ENCODE measurements around the gene TRABD2B.

Gene TRABD2B

DNA sequence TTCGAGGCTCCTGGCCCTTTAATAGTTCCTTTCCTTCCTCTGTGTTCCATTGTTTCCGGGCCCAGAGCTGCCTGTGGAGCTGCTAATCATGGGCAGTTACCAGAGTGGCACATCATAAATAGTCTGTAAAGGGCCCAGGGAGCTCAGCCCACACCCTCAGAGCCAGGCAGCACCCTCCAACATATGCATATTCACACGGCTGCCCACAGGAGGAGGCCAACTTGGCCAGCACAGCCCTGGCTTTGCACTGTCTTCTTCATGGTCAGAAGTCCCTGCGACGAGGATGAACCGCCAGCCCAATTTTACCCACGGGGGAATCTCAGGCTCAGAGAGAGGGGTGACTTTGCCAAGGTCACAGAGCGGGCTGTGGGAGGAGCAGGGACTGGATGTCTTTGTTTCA is 172.5 kb downstream of the TRABD2B start:
- no peak for DNase-seq (ENCODE audit: low read depth)

DNA sequence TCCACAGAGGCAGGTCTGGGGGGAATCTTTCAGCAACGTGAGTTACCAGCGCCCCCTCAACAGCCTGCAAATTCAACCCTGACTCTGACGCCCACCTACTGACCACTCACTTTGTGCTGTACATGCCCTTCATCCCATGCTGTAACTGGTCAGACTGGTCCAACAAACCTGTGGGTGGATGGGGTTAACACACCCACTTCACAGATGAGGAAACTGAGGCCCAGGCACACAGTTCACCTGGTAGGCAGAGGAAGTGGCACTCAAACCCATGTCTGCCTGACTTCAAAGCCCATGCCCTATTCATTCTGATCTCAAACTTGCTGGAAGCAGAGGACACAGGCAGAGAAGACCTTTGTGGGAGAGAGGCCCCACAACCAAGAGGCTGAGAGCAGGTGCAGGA is 172.9 kb downstream of the TRABD2B start:
- DNase-seq (ENCODE audit: low read depth), result no peak

DNA sequence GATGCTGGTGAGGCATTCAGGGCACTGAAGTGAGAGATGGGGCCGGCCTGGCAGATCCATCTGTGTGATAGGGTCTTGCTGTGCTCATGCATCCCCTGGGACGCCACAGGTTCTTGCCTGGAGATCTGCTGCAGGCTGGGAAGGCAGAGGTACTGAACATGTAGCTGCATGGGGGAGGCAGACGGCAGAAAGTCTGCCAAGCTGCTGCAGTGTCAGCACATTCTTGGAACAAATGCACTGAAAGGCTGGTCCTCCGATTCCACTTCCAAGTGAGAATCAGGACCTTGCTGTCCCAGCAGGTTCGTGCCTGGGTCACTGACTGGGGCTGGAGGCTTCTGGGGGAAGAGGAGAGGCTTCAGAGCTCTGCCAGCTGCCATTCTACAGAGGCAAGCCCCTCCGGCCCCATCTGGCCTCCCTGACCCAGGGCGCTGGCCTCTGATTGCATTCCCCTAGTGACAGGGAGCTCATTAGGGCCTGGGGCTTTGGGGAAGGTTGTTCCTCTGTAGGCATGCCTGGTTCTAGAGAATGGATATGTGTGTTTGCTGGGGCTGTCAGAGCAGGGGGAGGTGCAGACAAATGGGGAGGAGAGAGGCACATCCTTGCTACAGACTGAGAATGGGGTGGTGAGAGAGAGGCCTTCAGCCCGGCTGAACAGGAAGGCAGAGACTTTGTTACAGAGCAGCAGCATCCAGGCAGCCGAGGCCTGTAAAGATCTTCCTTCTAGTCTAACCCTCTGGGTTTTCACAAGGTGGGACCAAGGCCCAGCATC is 174.0 kb downstream of the TRABD2B start:
- DNase-seq (ENCODE audit: low read depth), result no peak

DNA sequence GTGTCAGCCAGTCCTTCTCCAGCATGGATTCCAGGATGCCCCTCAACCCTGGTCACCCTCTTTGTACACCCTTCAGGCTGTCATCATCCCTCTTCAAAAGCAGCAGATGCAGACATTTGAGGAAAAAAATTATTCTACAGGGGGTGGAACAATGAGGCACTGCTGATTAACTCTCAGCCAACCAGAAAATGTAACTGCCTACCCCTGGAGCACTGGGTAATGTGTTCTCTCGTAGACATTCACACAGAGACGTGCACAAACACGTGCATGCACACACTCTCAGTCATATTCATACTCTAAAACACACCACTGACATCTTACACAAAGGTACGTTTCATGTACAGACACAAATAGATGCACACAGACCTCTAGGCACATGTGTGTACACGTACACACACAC is 175.4 kb downstream of the TRABD2B start:
- no peak for DNase-seq (ENCODE audit: low read depth)

DNA sequence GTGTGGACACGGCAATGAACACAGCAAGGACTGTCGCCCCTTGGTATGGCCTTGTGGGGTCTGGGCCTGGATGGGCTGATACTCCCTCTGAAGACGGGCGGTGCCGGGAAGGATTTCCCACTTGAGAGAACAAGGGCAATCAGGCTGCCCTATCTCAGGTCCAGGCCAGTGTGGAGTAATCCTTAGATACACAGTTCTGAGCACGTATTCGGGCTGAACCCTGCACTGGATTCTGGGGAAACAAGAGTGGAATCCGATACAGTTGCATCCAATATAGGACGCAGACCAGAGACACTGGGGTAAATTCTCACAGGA is 177.7 kb downstream of the TRABD2B start:
- no peak for DNase-seq (ENCODE audit: low read depth)

DNA sequence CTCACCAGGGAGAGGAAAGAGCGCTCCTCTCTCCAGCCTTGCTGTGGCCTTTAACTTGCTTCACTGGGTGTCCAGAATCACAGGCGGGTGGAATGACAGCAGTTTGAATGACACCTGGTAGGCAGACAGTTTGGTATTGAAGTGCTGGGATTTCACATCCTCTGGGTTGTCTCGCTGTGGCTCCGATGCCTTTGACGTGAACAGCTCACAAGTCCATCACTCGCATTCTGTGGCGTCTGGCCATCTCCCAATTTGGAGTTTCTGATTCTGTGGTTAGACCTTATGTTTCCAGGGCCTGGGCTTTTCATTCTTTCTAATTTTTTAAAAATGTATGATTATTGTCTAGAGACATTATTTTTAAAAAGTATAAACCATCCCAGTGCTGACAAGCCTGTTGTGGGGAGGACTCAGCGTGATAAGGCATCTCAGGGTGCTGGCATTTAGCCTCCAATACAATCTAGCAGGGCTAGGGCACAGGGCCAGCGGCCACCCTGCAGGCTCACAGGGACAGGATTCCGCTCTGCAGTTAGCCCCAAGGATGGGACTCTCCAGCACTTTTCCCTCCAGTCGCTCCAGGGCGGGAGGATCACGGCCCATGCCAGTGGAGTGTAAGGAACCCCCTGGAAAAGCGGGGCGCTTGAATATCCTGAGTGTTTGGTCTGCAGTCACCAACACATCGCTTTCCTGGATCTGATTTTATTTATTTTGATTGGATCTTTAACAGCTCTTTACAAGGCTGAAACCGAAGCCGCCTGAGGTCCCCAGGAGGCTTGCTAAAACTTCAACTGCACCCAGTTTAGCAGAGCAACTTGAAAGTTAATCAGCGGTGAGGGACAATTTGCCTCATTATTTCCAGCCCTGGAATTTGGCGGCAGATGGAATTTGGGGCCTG is 178.3 kb downstream of the TRABD2B start:
- DNase-seq (ENCODE audit: low read depth), result no peak

DNA sequence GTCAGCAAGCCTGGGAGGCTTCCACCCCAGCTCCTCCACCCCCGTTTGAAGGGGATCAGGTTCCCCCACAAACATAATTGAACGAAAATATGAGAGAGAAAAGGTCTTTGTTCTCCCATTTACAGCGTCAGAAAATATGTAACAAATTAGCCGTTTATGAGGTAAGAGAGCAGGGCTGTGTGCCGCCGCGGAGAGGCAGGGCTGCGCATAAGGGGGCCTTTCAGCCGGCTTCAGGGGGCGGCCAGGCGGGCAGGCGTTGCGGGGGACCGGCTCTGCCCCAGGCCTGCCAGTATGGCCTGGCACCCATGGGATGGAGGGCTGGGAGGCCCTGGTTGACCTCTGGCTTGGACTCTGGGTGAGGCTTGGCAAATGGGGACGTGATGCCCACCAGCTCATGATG is 179.3 kb downstream of the TRABD2B start:
- no peak for DNase-seq (ENCODE audit: low read depth)

DNA sequence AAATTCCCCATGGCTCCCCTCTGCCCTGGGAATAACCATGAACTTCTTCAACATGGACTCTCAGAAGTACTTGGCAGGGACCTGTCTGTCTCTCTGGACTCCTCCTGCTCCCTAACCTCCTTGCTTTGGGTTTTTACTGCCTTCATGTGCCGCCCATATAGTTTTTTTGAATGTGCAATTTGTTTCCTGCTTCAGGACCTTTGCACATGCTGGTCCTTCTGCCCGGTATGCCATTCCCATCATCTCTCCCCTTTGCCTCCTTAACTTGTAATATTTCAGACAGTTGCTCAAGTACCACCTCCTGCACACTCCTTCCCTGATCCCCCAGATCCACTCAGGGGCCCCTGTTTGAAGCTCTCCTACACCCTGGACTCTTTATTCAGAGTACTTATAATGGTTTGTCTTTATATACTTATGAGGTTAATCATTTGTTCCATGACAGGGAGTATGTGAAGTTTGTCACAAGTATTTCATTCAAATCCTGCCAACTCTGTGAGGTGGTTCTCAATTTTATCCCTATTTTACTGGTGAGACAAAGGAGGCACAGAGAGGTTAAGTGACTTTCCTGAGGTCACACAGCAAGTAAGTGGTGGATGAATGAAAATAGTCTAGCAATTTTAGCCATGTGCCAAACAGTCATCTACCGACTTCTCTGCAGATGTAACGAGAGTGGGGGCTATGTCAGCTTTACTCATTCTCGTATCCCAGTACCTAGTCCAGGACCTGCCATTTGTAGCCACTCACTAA is 180.7 kb downstream of the TRABD2B start:
- no peak for DNase-seq (ENCODE audit: low read depth)

DNA sequence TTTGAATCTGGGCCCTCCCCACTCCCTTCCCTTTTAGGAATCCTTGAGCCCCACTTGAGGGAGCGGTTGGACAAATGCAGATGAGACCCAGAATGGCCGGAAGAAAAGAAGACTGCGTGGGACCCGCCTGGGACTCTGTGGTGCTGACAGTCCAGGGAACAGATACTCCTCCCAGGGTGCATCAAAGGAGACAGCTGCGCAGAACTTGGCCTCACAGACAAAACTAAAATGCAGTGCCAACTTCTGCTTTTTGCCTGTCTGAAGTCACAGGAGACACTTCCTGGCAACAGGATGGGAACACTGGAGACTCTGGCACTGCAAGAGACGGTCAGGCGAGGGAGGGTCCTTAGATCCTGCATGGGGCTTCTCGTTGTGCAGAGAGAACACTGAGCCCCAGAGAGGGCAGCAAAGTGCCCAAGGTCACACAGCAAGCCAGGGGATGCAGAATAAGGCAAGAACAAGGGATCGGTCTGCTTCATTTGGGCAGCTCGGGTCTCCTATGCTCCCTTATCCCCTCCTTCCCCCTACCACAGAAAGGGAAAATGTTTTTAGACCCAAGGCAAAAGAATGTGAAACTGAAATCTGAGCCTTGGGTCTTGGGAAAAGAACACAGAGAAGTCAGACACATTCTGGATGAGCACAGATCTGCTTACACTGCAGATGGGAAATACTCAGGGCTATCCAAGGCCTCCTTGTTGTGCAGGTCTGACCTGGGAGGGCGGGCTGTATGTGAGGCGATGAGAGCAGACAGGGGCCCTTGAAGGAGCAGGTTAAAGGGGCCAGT is 182.4 kb downstream of the TRABD2B start:
- no peak for DNase-seq (ENCODE audit: low read depth)

DNA sequence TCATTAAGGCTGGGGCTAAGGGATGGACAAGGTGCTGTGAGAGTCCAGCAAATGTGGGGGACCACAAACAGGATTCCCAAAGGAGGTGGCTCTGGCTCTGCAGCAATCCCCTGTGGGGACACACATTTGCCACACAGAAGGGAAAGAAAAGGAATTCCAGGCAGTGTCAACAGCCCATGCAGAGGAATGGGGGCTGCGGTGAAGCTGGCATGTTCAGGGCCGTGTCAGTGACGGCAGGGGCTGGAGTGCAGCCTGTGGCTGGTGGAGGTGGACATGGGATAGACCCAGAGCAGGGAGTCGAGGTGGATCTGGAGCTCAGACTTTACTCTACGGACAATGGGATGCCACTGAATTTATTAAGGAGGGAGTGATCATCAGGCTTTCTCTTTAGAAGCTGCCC is 183.2 kb downstream of the TRABD2B start:
- no peak for DNase-seq (ENCODE audit: low read depth)

DNA sequence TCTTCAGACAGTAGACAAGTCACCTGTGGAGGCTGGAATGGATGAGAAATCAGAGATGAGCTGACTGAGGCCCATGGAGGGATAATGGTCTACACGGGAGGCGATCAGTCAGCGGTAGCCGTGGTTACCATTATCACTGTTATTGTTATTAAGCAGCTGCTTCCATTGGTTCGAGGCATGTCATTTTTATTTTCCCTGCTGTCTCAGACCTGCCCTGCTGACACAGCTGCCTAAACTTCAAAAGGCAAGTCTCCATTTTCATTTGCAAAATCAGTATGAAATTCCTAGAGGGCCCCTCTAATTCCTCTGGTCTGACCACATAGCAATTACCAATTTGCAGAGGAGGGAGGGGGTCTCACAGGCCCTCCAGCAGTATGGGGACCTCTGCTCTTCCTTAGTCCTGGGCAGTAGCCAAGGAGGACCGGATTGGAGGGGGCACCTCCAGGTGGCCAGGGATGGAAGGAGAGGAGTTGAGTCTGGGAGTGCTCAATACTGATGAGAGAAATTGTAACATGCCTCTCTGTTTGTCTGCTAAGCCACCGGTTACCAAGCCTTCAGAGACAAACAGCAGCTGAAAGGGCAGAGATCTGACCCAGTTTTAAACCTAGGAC is 184.2 kb downstream of the TRABD2B start:
- DNase-seq (ENCODE audit: low read depth), result no peak

DNA sequence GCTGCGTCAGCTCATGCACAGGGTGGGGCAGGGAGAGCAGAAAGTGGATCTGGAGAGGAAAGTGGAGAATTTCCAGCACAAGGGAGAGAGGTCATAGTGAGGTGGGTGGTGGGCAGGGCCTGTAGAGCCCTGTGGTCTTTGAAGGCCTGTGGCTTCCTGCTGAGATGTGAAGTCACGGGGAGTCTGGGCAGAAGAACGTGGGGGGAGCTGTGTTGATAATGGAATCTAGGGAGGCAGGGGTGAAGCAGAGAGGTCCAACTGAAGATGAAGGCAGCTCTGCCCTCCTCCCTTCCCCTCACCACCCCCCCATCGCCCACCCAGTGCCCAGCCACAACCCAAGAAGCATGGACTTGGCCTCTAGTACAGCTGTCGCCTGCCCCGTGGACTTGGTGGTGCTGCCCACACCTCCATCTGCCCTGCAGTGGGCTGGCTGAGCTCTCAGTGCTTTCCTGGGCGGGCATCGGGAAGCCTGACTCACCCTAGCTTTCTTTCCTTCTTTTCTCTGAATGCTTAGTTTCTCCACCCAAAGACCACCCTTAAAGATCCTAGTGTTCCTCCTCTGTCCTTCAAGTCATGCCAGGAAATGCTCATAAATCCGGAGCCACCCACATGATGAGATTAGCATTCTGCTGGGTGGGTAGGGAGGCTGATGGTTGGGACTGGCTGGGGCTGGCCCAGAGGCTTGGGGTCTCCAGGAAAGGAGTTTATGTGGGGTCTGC is 186.1 kb downstream of the TRABD2B start:
- no peak for DNase-seq (ENCODE audit: low read depth)

DNA sequence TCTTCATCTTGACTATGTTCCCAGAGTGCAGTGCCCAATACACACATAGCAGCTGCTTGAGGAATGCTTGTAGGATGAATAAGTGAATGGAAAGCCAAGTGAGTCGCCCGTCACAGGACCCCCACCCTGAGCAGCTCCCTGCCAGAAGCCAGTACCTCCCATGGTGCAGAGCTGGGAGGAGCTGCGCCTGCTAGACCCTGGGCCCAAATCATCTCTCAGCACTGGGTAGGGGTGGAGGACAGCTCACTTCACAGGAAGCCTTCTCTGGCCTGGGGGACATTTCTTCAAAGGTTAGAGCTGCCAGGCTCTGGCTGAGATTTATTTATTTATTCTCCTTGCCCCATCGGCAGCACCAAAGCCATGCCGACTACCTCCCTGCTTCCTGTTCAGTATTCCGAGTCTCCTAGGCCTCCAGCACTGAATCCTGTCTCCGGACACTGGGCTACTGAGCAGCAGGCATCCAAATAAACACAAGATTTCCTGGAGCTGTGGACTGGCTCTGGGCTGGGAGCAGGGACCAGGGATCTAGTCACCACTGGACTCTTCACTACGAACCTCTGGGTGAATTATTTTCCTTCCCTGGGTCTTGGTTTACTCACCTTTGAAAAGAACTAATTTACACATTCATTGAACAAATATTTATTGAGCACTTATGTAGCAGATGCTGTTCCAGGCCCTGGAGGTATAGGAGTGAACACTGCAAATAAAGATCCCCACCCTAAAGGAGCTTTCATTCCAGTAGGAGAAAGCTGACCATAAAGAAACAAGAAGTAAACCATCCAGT is 187.7 kb downstream of the TRABD2B start:
- DNase-seq (ENCODE audit: low read depth), result no peak

DNA sequence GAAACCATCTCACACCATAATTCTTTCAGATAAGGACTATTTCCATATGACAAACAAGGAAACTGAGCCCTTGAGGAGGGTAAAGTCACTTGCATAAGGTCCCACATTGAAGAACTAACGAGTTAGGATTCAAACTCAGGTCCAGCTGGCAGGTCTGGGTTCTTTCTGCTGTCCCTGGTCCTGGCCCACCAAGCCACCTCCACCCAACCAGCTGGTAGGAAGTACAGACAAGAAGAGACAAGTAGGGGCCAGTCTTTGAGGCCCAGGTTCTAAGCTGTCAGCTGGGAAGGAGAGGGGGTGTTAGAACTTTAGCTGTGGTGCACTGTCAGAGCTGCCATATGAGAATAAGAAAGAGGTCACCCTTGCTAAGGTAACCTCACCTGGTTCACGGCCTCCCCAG is 188.6 kb downstream of the TRABD2B start:
- DNase-seq (ENCODE audit: low read depth), result no peak

DNA sequence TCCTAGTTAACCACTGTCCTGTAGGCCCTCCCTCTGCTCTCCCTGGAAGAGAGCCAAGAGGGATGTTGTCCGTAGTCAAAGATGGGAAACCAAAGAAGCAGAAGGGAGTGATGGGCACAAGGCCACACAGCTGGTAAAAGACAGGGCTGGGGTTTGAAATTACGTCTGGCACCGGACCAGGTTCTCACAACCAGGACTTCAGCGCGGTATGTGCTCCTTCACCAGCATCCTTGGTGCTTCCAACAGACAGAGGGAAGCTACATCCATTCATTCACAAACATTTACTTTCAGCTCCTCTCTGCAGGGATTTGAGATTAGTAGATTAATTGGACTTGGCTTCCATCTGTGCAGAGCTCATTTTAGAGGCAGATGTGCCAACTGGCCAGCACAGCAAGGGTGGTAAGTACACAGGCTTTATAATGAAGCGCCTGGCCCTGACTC is 191.2 kb downstream of the TRABD2B start:
- DNase-seq (ENCODE audit: low read depth), result no peak

DNA sequence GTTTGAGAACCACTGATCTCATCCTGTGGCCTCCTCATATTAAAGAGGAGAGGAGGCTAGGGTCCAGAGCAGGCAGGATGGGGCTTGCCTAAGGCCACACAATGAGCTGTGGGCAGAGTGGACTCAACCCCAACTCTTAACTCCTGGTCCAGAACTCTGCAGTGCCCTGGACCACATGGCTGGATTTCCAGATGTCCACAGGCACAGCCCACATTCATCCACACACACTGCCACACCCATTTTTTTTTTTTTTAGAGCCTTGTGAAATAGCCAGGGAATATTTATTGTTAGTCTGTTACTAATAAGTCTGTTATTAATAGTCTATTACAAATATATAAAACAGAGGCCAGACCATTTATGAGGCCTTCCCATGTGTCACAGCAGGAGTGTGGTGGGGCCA is 192.2 kb downstream of the TRABD2B start:
- no peak for DNase-seq (ENCODE audit: low read depth)

DNA sequence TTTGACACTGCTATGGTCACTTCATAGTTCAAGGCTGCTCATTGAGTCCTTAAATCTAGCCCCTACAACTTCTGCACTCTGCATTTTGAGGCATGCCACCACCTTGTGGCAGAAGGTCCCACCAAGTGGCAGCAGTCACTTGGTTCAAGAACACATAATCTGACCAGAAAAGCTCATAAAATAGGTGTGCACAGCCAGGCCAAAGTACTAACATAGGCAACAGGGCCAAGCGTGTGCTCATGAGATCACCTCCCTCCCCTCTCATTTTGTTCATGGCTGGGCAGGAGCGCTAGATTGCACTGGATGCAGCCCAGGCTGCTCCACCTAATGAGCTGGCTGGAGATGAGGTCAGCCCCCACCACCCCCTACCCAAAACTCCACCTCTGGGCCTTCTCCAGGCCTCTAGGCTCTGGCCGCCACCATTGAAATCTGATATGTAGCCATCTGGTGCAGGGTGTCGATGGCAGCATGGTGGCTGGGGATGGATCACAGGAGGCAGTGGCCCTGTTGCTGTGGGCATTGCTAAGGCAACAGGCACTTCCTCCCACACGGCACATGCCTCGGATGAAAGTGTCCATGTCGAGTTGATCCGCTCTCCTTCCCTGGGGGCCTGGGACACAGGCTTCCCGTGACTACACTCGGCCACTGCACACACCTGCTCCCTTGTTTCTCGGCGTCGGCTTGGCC is 193.2 kb downstream of the TRABD2B start:
- no peak for DNase-seq (ENCODE audit: low read depth)

DNA sequence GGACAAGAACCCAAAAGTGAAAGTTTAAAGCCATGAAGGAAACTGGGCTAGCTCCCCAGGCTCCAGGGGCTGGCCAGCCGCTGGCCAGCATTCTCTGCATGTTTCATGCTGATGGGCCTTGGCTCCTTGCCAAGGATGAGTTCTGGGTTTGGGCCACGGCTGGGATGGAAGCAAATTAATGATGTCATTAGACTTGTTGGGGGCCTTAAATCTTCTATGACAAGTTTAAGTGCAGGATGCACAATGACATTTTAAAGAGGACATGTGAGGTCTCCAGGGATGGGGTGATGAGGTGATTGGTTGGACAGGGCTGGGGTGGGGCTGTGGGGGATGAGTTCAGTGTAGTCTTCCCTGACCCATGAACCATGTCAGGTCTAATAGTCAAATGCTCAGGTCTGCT is 199.6 kb downstream of the TRABD2B start:
- DNase-seq (ENCODE audit: low read depth), result no peak

DNA sequence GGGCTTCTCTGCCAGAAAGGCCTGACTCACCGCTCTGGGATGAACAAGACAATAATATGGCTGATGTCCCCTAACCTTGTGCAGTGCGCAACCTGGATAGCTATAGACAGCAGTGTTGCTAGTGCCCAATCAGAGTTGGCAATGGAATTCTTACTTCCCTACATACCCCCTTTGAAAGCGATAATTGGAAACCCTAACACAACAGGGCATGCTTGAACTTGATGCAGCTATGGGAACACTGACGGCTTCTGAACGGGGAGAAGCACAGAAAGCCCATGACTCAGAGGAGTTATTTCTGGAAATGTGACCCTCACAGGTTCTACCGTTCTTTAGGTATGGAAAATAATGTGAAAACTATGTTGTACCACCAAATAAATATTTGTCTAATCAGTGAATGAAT is 200.6 kb downstream of the TRABD2B start:
- DNase-seq (ENCODE audit: low read depth), result no peak

DNA sequence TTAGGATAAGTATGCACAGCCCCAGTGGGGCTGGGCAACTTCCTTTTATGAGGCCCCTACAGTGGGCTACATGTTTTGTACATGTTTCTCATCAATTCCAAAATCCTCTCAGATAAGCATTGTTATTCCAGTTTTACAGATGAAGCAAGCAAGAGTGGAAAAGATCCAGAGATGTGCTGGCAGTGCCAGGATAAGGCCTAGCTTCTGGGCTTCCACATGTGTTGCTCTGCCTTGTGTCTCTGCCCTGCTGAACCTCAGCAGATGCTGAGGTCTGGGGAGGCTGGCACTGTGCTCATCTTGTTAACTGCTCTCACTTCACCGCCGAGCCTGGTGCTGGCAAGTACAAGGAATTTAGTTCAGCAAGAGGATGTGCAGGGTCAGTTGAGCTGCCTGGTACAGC is 202.1 kb downstream of the TRABD2B start:
- DNase-seq (ENCODE audit: low read depth), result no peak
